Natural killer cell (primary cell): ENCODE results near the gene ZNF215. TPM values are rescaled to one million over a fixed set of nuclear protein-coding genes. Genes with fewer than 3 reads are reported as not detected.
"Not testable (repeated sequence)": the region's sequence is repeated elsewhere in the genome, so short reads cannot be mapped to it uniquely, and the experiment has no call there.

Experiments used
- ATAC-seq, 3 donors: fragments of 150-1000 bp in 2 of 3; fragments of 200-7000 bp in 1 of 3; cut with Tn5 transposase; 1 replicate in 1 of 3; 2 replicates in 2 of 3; pipeline ENCODE4 v1.10.0; 2021; ENCODE audit warnings: mild to moderate bottlenecking in 2 of 3, moderate library complexity in 2 of 3
- DNase-seq, 2 donors: peaks; one replicate each; pipeline versions ENCODE4 v3.0.0 to v3.0.0-alpha.2; 2013 to 2021; ENCODE audit warnings: mixed read lengths in 1 of 2
- H3K27ac ChIP-seq: one replicate; pipeline ENCODE4 v1.5.1; 2013; ENCODE audit warnings: mild to moderate bottlenecking, low read length
- H3K27me3 ChIP-seq: one replicate; pipeline ENCODE4 v1.6.1; 2013; ENCODE audit warnings: low read length; ENCODE audit not compliant: control insufficient read depth, insufficient read depth
- H3K36me3 ChIP-seq: one replicate; pipeline ENCODE4 v1.6.1; 2013; ENCODE audit warnings: low read length; ENCODE audit not compliant: control insufficient read depth, insufficient read depth
- H3K4me1 ChIP-seq: one replicate; pipeline ENCODE4 v1.6.1; 2013; ENCODE audit warnings: low read length; ENCODE audit not compliant: control insufficient read depth, insufficient read depth
- H3K4me3 ChIP-seq: one replicate; pipeline ENCODE4 v1.5.1; 2013; ENCODE audit warnings: low read length
- H3K9me3 ChIP-seq: one replicate; pipeline ENCODE4 v1.6.1; 2013; ENCODE audit warnings: low read length; ENCODE audit not compliant: control insufficient read depth, insufficient read depth
- H3K27ac Mint-ChIP-seq, 2 donors: one replicate each; pipeline ENCODE4 v1.8.0; 2022; ENCODE audit warnings: mild to moderate bottlenecking in 2 of 2, mixed read lengths in 2 of 2, moderate library complexity in 1 of 2
- H3K27me3 Mint-ChIP-seq, 2 donors: one replicate each; pipeline ENCODE4 v1.8.0; 2022; ENCODE audit warnings: low read depth in 2 of 2, mixed read lengths in 2 of 2
- H3K36me3 Mint-ChIP-seq: one replicate; pipeline ENCODE4 v1.8.0; 2022; ENCODE audit warnings: mixed read lengths
- H3K4me1 Mint-ChIP-seq, 2 donors: one replicate each; pipeline ENCODE4 v1.8.0; 2022; ENCODE audit warnings: mixed read lengths in 2 of 2
- H3K4me3 Mint-ChIP-seq: one replicate; pipeline ENCODE4 v1.8.0; 2022; ENCODE audit warnings: mild to moderate bottlenecking, moderate library complexity, mixed read lengths
- H3K9me3 Mint-ChIP-seq, 2 donors: one replicate each; pipeline ENCODE4 v1.8.0; 2022; ENCODE audit warnings: mixed read lengths in 2 of 2
- CTCF ChIP-seq: fragments of 200-600 bp; IDR thresholded peaks from one replicate; pipeline ENCODE4 v1.8.0; 2022; ENCODE audit warnings: antibody characterized with exemption
- WGBS: methylation state at CpG from one replicate; pipeline ENCODE4 v1.1.7; 2013; ENCODE audit warnings: missing lambda C conversion rate; ENCODE audit not compliant: insufficient coverage; 5-methylcytosine and 5-hydroxymethylcytosine counted together
- intact Hi-C: fragments of 100-400 bp; cut with micrococcal nuclease; formaldehyde crosslinking; loops from one replicate; pipeline ENCODE4 v1.14.2; 2022
- total RNA-seq, 4 donors: library from RNA; stranded (reverse); fragments of 120-200 nt in 1 of 4; gene quantifications; one replicate each; pipeline versions ENCODE4 v1.2.3 to v1.2.4, GENCODE V29; 2013 to 2022

Gene ZNF215
- total RNA-seq, 3 donors from 2014 or later (not counting 1 experiment from before 2014, with no cell fraction given) = 0.26 to 0.80 TPM; not detected in 1

- Histone ChIP-seq H3K36me3 (no peaks in the 10 kb centered on the region), H3K4me3 (no peak overlapping the region), H3K27me3 (no peaks in the 10 kb centered on the region), H3K27ac (no peak overlapping the region), H3K4me1 (no peaks in the 10 kb centered on the region), H3K9me3 (no peaks in the 10 kb centered on the region)
- no peaks in the 10 kb centered on the region for H3K27me3 Mint-ChIP-seq
- no peak for TF ChIP-seq CTCF
- intact Hi-C loops = no loop called here
- no peak for ATAC-seq
- DNase-seq = no peak
- H3K4me3 Mint-ChIP-seq = no peak overlapping the region
- no peaks in the 10 kb centered on the region for H3K36me3 Mint-ChIP-seq
- H3K9me3 Mint-ChIP-seq = peaks cover 0 to 3% of the 10 kb centered on the region in 2 donors
- no peak overlapping the region for H3K27ac Mint-ChIP-seq
- no peaks in the 10 kb centered on the region for H3K4me1 Mint-ChIP-seq
- WGBS = no CpG with 5 or more reads among the region's 1 CpG
Observed at GRCh38 chr11:6968816-6969215, 42.6 kb downstream of the ZNF215 start.

GRCh38 chr11:6969854-6970253 lies 43.6 kb downstream of the ZNF215 start:
- H3K27ac Mint-ChIP-seq, H3K27me3 Mint-ChIP-seq, DNase-seq, H3K4me1 ChIP-seq, H3K4me1 Mint-ChIP-seq, ATAC-seq, H3K36me3 ChIP-seq, H3K27ac ChIP-seq, H3K36me3 Mint-ChIP-seq, H3K4me3 ChIP-seq, intact Hi-C loops, H3K27me3 ChIP-seq, H3K9me3 Mint-ChIP-seq, H3K4me3 Mint-ChIP-seq, H3K9me3 ChIP-seq: not testable (repeated sequence)
- 93% methylated on average over 3 of the region's 4 CpGs for WGBS

- Histone ChIP-seq H3K4me3 (no peak overlapping the region), H3K4me1 (no peaks in the 10 kb centered on the region), H3K27ac (no peak overlapping the region), H3K27me3 (no peaks in the 10 kb centered on the region), H3K9me3 (no peaks in the 10 kb centered on the region), H3K36me3 (no peaks in the 10 kb centered on the region)
- no peak for TF ChIP-seq CTCF
- intact Hi-C loops = no loop called here
- H3K4me3 Mint-ChIP-seq = no peak overlapping the region
- DNase-seq (no peak), ATAC-seq (no peak)
- WGBS = no CpG with 5 or more reads among the region's 2 CpGs
- H3K36me3 Mint-ChIP-seq = no peaks in the 10 kb centered on the region
- H3K9me3 Mint-ChIP-seq = peaks cover 3% of the 10 kb centered on the region in 2 donors
- H3K27me3 Mint-ChIP-seq = peaks cover 0 to 4% of the 10 kb centered on the region in 2 donors
- H3K27ac Mint-ChIP-seq = no peak overlapping the region
- H3K4me1 Mint-ChIP-seq = no peaks in the 10 kb centered on the region
Observed at GRCh38 chr11:6979365-6979764, 53.1 kb downstream of the ZNF215 start.

- intact Hi-C loops = no loop called here
- DNase-seq (no peak), ATAC-seq (no peak)
- Histone ChIP-seq H3K4me3 (no peak overlapping the region), H3K27ac (no peak overlapping the region), H3K9me3 (no peaks in the 10 kb centered on the region), H3K36me3 (no peaks in the 10 kb centered on the region), H3K4me1 (no peaks in the 10 kb centered on the region), H3K27me3 (no peaks in the 10 kb centered on the region)
- H3K36me3 Mint-ChIP-seq = no peaks in the 10 kb centered on the region
- H3K4me1 Mint-ChIP-seq = no peaks in the 10 kb centered on the region
- no peaks in the 10 kb centered on the region for H3K27me3 Mint-ChIP-seq
- H3K27ac Mint-ChIP-seq = no peak overlapping the region
- H3K9me3 Mint-ChIP-seq = peaks cover 0 to 5% of the 10 kb centered on the region in 2 donors
- WGBS = no CpG with 5 or more reads among the region's 1 CpG
- TF ChIP-seq CTCF = no peak
- no peak overlapping the region for H3K4me3 Mint-ChIP-seq
Observed at GRCh38 chr11:6986487-6986886, 60.3 kb downstream of the ZNF215 start.
